NCI-H2227 (cell line): ENCODE results near the gene KIF5B.
"Not testable (repeated sequence)": the region's sequence is repeated elsewhere in the genome, so short reads cannot be mapped to it uniquely, and the experiment has no call there.

ENCODE experiments used
- DNase-seq: peaks from one replicate; lab custom pipeline; 2025; ENCODE audit not compliant: unreplicated experiment; lab: John Stamatoyannopoulos, UW

KIF5B gene

GRCh38 chr10:32017044-32017443 is 39.2 kb downstream of the KIF5B start:
- no peak for DNase-seq

DNA sequence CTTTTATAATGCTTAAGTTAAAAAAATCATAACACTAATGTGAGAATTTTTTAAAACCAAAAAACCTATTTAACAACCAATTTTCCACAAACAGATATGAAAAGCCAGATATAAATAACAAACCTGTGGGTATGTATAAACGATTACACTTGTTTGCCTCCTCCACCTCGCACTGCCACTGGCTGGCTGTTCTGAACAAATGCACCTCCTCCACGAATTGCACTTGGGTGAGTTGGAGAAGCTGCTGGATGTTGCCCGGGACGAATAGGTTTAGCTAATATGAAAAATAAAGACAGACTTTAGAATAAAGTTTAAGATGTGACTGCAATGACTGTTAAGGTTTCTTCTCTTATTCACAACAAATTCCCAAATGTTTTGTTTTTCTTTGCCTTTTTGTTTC is 40.8 kb downstream of the KIF5B start:
- DNase-seq = no peak

DNA sequence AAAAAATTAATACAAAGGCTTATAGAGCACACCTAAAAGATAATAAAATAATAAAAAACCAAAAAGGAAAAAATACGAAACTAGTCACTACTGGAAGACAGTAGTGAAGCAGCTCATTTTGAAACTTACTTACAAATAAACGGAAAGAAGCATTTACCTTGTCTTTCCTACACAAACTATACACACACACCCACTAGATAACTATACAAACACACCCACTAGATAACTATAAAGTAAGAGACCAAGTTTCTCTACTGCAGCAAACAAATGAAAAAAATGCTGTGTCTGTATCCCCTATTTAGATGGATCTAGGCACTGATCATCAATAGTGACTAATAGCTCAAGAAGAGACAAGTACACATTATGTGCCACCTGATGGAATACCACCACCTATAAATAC is 49.2 kb downstream of the KIF5B start:
- DNase-seq = no peak

GRCh38 chr10:32005050-32005449 is 51.2 kb downstream of the KIF5B start:
- peak; percentile 45 for DNase-seq

GRCh38 chr10:32004161-32004591 is 52.0 kb downstream of the KIF5B start:
- no peak for DNase-seq

DNA sequence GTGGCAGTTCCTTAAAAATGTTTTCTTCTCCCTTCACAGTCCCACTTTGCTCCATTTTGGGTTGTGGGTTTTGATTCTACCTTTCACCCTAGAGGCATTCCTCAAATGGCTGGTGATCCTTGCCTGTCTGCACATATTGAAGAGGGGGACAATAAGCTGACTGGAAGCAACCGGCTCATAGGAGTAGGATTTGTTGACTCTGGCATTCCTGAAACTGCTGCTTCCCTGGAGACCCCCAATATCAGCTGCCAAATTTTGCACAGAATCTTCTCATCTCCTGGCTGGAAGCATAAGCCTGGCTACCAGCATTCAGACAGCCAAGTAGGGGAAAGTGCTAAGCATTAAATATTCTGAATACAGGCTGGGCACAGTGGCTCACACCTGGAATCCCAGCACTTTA is 53.7 kb downstream of the KIF5B start:
- no peak for DNase-seq

- no peak for DNase-seq
These were observed 55.3 kb downstream of the KIF5B start for GRCh38 chr10:32000937-32001336.

DNA sequence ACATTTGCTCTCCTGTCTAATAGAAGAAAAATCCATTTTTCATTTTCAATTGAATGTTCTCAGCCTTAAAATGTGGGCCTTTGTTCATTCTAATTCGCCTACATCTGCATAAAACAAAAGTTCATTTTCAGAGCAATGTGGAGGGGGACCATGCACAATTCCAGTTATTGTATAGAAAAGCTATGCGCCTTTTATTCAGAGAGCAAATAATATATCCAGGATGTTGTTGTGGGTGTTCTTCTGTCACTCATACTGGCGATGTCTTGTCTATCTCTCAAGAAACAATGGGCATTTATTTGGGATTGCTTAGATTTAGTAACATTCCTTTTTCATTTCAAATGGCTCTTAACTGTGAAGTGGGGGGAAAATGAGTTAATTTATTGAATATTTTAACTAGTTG is 56.4 kb downstream of the KIF5B start:
- DNase-seq = no peak

- DNase-seq = no peak
These were observed 57.1 kb downstream of the KIF5B start for GRCh38 chr10:31999070-31999660.

GRCh38 chr10:31994926-31995325 is 61.3 kb downstream of the KIF5B start:
- DNase-seq = no peak

DNA sequence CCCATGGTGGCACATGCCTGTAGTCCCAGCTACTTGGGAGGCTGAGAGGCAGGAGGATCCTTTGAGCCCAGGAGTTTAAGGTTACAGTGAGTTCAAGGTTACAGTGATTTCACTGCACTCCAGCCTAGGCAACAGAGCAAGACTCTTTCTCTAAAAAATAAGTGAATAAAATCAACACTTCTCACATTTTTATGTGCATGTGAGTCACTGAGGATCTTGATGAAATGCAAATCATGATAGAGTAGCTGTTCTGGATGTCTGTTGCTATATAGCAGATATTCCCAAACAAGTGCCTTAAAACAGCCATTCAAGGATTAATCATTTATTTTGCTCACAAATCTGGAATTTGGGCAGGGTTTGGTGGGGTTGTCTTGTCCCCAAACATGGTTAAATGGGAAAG is 65.3 kb downstream of the KIF5B start:
- no peak for DNase-seq

- DNase-seq = not testable (repeated sequence)
These were observed 68.4 kb downstream of the KIF5B start for GRCh38 chr10:31987786-31988185.

GRCh38 chr10:31982111-31982510 is 74.1 kb downstream of the KIF5B start:
- no peak for DNase-seq

DNA sequence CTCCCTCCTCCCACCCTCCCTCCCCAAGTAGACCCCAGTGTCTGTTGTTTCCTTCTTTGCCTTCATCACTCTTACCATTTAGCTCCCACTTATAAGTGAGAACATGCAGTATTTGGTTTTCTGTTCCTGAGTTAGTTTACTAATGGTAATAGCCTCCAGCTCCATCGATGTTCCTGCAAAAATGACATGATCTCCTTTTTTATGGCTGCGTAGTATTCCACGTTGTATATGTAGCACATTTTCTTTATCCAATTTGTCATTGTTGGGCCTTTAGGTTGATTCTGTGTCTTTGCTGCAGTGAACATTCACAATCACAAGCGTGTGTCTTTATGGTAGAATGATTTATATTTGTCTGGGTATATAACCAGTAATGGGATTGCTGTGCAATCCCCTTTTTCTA is 75.8 kb downstream of the KIF5B start:
- no peak for DNase-seq

DNA sequence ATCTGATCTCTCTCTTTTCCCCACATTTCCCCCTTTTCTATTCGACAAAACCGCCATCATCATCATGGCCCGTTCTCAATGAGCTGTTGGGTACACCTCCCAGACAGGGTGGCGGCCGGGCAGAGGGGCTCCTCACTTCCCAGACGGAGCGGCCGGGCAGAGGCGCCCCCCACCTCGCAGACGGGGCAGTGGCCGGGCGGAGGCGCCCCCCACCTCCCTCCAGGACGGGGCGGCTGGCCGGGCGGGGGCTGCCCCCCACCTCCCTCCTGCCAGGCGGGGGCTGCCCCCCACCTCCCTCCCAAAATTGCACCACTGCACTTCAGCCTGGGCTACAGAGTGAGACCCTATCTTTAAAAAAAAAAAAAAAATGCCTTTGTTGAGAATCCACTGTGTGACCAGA is 77.2 kb downstream of the KIF5B start:
- not testable (repeated sequence) for DNase-seq

- no peak for DNase-seq
These were observed 78.1 kb downstream of the KIF5B start for GRCh38 chr10:31978156-31978483.

DNA sequence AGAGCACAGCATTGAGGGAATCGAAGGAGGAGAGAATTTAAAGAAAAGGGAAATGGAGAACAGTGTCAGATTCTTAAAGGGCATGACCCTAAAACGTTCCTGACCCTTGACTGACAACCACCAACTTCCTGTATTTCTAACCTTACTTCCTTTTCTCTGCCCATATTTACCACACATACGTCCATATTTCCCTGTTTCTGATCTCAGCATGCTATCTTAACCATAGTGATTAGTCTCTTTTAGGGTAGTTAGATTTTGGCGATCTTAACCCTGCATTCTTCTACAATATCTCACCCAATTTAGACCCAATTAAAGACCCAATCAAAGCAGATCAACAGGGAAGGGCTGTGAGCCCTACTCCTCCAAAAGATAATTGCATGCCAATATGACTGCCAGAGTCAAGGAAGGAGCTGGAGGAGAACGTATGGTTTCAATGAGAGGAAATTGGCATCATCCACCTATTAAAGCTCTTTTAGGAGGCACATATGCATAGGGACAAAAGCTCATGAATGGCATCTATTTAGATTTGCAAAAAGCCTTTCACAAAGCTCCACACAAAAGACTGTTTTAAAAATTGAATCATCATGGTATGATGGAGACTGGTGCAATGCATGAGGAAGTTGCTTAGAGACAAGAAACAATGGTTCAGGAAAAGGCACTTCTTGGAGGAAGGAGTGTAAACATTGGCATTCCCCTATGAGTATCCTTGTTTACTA is 78.6 kb downstream of the KIF5B start:
- DNase-seq = no peak

- no peak for DNase-seq
These were observed 81.0 kb downstream of the KIF5B start for GRCh38 chr10:31975157-31975765.

DNA sequence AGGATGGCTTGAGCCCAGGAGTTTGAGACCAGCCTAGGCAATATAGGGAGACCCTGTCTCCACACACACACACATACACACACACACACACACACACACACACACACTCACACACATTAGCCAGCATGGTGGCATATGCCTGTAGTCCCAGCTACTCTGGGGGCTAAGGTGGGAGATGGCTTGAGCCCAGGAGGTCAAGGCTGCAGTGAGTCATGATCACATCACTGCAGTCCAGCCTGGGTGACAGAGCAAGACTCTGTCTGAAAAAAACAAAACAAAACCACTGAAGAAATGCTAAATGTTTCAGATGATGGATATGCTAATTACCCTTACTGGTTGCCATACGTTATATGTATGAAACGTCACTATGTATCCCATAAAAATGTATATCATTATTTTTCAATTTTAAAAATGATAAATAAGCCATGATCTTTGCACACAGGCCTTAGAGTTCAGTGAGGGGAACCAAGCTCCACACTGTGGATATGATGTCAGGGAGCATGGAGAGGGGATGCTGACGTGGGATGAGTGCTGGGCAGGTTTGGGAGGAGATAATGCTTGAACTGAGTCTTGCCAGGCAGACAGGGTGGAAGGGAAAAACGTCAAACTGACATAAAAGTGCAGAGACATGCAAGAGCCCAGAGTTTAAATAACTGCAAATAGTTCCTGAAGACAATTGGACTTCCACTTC is 81.6 kb downstream of the KIF5B start:
- no peak for DNase-seq

- no peak for DNase-seq
These were observed 83.6 kb downstream of the KIF5B start for GRCh38 chr10:31972519-31973041.

DNA sequence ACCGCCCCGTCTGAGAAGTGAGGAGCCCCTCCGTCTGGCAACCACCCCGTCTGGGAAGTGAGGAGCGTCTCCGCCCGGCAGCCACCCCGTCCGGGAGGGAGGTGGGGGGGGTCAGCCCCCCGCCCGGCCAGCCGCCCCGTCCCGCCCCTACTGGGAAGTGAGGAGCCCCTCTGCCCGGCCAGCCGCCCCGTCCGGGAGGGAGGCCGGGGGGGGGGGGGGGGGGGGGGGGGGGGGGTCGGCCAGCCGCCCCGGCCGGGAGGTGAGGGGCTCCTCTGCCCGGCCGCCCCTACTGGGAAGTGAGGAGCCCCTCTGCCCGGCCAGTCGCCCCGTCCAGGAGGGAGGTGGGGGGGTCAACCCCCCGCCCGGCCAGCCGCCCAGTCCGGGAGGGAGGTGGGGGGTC is 86.4 kb downstream of the KIF5B start:
- DNase-seq = not testable (repeated sequence)

- no peak for DNase-seq
These were observed 92.6 kb downstream of the KIF5B start for GRCh38 chr10:31963589-31963980.
